Liver (tissue), 3 donors: ENCODE data around the gene KLC4.

Source experiments
- CTCF ChIP-seq: fragments of 150-350 bp; IDR thresholded peaks from 2 replicates; pipeline ENCODE4 v1.5.1; 2017; ENCODE audit warnings: improper control_type of control experiment, low read depth, low read length; ENCODE audit not compliant: missing input control
- FOXA1 ChIP-seq: IDR thresholded peaks from 2 replicates; pipeline ENCODE4 v1.6.1; 2016; ENCODE audit warnings: antibody characterized with exemption
- HNF4G ChIP-seq: IDR thresholded peaks from 2 replicates; pipeline ENCODE4 v1.6.1; 2016; ENCODE audit warnings: antibody characterized with exemption
- MAX ChIP-seq: IDR thresholded peaks from 2 replicates; pipeline ENCODE4 v1.6.1; 2016; ENCODE audit warnings: antibody characterized with exemption
- RAD21 ChIP-seq, 2 donors: IDR thresholded peaks; 2 replicates each; pipeline ENCODE4 v1.6.1; 2016; ENCODE audit warnings: antibody characterized with exemption in 2 of 2, mild to moderate bottlenecking in 2 of 2
- REST ChIP-seq: IDR thresholded peaks from 2 replicates; pipeline ENCODE4 v1.6.1; 2016; ENCODE audit warnings: antibody characterized with exemption, mild to moderate bottlenecking
- TAF1 ChIP-seq: conservative IDR thresholded peaks from 2 replicates; pipeline ENCODE4 v1.6.1; 2016; ENCODE audit warnings: antibody characterized with exemption, mild to moderate bottlenecking
- ZBTB33 ChIP-seq: IDR thresholded peaks from 2 replicates; pipeline ENCODE4 v1.6.1; 2016; ENCODE audit warnings: antibody characterized with exemption
- donor health status: healthy.
- donor health status: healthy.

- TF ChIP-seq CTCF (no peak), TAF1 (no peak), RAD21 (IDR thresholded peaks at IDR 0.05) (no peak), HNF4G (no peak), ZBTB33 (no peak), MAX (no peak), FOXA1 (no peak), REST (no peak)
Observed at GRCh38 chr6:43012364-43012763, 47.1 kb upstream of the KLC4 start.
